Ishikawa (cell line): ENCODE measurements around the gene OTULIN.

ENCODE experiments used
- CEBPB ChIP-seq: IDR thresholded peaks from 2 replicates; pipeline ENCODE4 v1.6.1; 2012
- CREB1 ChIP-seq: IDR thresholded peaks from 2 replicates; pipeline ENCODE4 v1.6.1; 2012; ENCODE audit warnings: low read depth
- EGR1 ChIP-seq: IDR thresholded peaks from 2 replicates; pipeline ENCODE4 v1.6.1; 2012
- EP300 ChIP-seq: IDR thresholded peaks from 2 replicates; pipeline ENCODE4 v1.6.1; 2012; ENCODE audit warnings: borderline replicate concordance
- FOXM1 ChIP-seq: IDR thresholded peaks from 2 replicates; pipeline ENCODE4 v1.6.1; 2012; ENCODE audit warnings: low read depth, borderline replicate concordance
- MAX ChIP-seq: IDR thresholded peaks from 2 replicates; pipeline ENCODE4 v1.6.1; 2012
- NFIC ChIP-seq: IDR thresholded peaks from 2 replicates; pipeline ENCODE4 v1.6.1; 2012
- RAD21 ChIP-seq: IDR thresholded peaks from 2 replicates; pipeline ENCODE4 v1.6.1; 2012; ENCODE audit warnings: low read depth
- REST ChIP-seq: IDR thresholded peaks from 2 replicates; pipeline ENCODE4 v1.6.1; 2012; ENCODE audit warnings: low read depth, mild to moderate bottlenecking
- TAF1 ChIP-seq: IDR thresholded peaks from 2 replicates; pipeline ENCODE4 v1.6.1; 2012; ENCODE audit warnings: low read depth, mild to moderate bottlenecking
- TCF12 ChIP-seq: IDR thresholded peaks from 2 replicates; pipeline ENCODE4 v1.6.1; 2012; ENCODE audit warnings: low read depth
- TEAD4 ChIP-seq: IDR thresholded peaks from 2 replicates; pipeline ENCODE4 v1.6.1; 2012
- USF1 ChIP-seq: IDR thresholded peaks from 2 replicates; pipeline ENCODE4 v1.6.1; 2012
- YY1 ChIP-seq: IDR thresholded peaks from 2 replicates; pipeline ENCODE4 v1.6.1; 2012; ENCODE audit warnings: low read depth
- ZBTB7A ChIP-seq: IDR thresholded peaks from 2 replicates; pipeline ENCODE4 v1.6.1; 2012; ENCODE audit warnings: low read depth

Gene OTULIN

GRCh38 chr5:14712666-14713065, 48.1 kb downstream of the OTULIN start:
- TF ChIP-seq USF1 (no peak), CREB1 (no peak), CEBPB (no peak), MAX (no peak), RAD21 (no peak), EGR1 (no peak), NFIC (no peak), ZBTB7A (no peak), YY1 (no peak)

- TF ChIP-seq RAD21 (no peak), MAX (no peak), CREB1 (no peak)
Observed at GRCh38 chr5:14713476-14714390, 49.2 kb downstream of the OTULIN start.

GRCh38 chr5:14714706-14715105, 50.2 kb downstream of the OTULIN start:
- TF ChIP-seq NFIC (no peak), USF1 (no peak), ZBTB7A (no peak), RAD21 (no peak), TAF1 (no peak), CREB1 (no peak), YY1 (no peak), TEAD4 (no peak), FOXM1 (no peak), EP300 (no peak)

GRCh38 chr5:14715481-14715880, 51.0 kb downstream of the OTULIN start:
- no peak for TF ChIP-seq USF1
- TF ChIP-seq YY1: no peak
- no peak for TF ChIP-seq ZBTB7A
- no peak for TF ChIP-seq MAX
- TF ChIP-seq TEAD4: no peak
- TF ChIP-seq TAF1: no peak
- TF ChIP-seq FOXM1: no peak
- TF ChIP-seq EGR1: no peak
- TF ChIP-seq RAD21: no peak
- no peak for TF ChIP-seq REST
- no peak for TF ChIP-seq EP300
- TF ChIP-seq CREB1: no peak
- TF ChIP-seq TCF12: no peak
- no peak for TF ChIP-seq CEBPB
- TF ChIP-seq NFIC: no peak

GRCh38 chr5:14716755-14717752, 52.5 kb downstream of the OTULIN start:
- TF ChIP-seq ZBTB7A: no peak
- TF ChIP-seq REST: no peak
- no peak for TF ChIP-seq EGR1
- no peak for TF ChIP-seq RAD21
- TF ChIP-seq CEBPB: no peak
- TF ChIP-seq TCF12: no peak
- TF ChIP-seq CREB1: no peak
- no peak for TF ChIP-seq FOXM1
- no peak for TF ChIP-seq EP300
- TF ChIP-seq YY1: no peak
- no peak for TF ChIP-seq TEAD4
- TF ChIP-seq NFIC: no peak
- no peak for TF ChIP-seq MAX
- TF ChIP-seq TAF1: no peak
- TF ChIP-seq USF1: no peak
